ENCODE results near the gene OSBPL2. TPM values are rescaled to one million over a fixed set of nuclear protein-coding genes. Genes with fewer than 3 reads are reported as not detected.

Gene OSBPL2
- total RNA-seq, 4 donors from 2014 or later: 36.6 to 57.3 (median 46.7) TPM

DNA sequence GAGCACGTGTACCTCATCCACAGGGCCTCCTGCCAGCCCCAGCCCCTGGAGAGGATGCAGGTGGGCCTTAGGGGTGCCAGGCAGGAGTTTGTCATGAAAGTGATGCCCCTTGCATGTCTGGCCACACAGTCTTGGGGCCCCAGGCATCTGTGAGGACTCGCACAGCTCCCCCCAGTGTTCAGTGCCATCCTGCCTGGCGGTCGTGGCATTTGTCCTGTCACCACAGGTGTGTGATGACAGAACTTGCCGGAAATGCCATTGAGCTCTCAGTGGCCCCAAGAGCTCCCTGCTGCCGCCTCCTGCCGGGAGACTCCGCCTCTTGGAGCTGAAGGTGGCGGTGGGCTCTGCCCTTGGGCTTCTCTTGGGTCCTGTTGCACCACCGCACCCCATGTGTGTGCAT is 33.9 kb downstream of the OSBPL2 start:
- Histone ChIP-seq H3K9me3 (no peaks in the 10 kb centered on the region), H3K4me1 (no peaks in the 10 kb centered on the region), H3K27ac (no peak overlapping the region), H3K4me3 (no peak overlapping the region), H3K27me3 (no peaks in the 10 kb centered on the region), H3K36me3 (peaks cover 0 to 89% of the 10 kb centered on the region in 2 donors)
- 100% methylated on average over 1 of the region's 10 CpGs; no CpG with 5 or more reads in 1 of the 2 donors for WGBS, 2 donors (ENCODE audit: low coverage in 1 of 2)
- no peak for ATAC-seq
- TF ChIP-seq POLR2A (IDR thresholded peaks at IDR 0.05) (no peak), EP300 (IDR thresholded peaks at IDR 0.05) (no peak), POLR2AphosphoS5 (IDR thresholded peaks at IDR 0.05) (no peak)

DNA sequence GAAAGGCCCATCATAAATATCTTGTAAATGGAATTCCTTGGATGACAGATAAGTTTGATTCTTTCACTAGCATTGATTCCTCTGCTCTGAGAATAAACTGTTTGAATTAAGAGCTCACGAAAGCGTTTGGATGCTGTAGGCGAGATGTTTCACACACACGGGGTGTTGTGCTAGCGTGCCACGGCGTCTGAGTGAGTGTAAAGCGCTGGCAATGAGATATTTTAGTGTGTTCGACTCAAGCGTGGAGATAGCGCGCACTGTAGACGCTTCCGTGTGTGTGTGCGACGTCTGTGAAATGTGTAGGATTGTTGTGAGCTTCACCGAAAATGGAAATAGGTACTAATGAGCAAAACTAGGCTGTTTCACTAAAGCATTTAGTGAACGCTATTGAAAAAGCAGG is 35.1 kb downstream of the OSBPL2 start:
- Histone ChIP-seq H3K36me3 (peaks cover 0 to 82% of the 10 kb centered on the region in 2 donors), H3K4me3 (no peak overlapping the region), H3K9me3 (no peaks in the 10 kb centered on the region), H3K27me3 (no peaks in the 10 kb centered on the region), H3K4me1 (no peaks in the 10 kb centered on the region), H3K27ac (no peak overlapping the region)
- TF ChIP-seq EP300 (IDR thresholded peaks at IDR 0.05) (no peak), POLR2A (IDR thresholded peaks at IDR 0.05) (no peak), POLR2AphosphoS5 (IDR thresholded peaks at IDR 0.05) (no peak)
- TF ChIP-seq, protein P1, sequence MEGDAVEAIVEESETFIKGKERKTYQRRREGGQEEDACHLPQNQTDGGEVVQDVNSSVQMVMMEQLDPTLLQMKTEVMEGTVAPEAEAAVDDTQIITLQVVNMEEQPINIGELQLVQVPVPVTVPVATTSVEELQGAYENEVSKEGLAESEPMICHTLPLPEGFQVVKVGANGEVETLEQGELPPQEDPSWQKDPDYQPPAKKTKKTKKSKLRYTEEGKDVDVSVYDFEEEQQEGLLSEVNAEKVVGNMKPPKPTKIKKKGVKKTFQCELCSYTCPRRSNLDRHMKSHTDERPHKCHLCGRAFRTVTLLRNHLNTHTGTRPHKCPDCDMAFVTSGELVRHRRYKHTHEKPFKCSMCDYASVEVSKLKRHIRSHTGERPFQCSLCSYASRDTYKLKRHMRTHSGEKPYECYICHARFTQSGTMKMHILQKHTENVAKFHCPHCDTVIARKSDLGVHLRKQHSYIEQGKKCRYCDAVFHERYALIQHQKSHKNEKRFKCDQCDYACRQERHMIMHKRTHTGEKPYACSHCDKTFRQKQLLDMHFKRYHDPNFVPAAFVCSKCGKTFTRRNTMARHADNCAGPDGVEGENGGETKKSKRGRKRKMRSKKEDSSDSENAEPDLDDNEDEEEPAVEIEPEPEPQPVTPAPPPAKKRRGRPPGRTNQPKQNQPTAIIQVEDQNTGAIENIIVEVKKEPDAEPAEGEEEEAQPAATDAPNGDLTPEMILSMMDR (IDR thresholded peaks at IDR 0.05): no peak
- no peak for ATAC-seq
- 87 to 91% methylated on average over 15 to 17 of the region's 18 CpGs for WGBS, 2 donors (ENCODE audit: low coverage in 1 of 2)

DNA sequence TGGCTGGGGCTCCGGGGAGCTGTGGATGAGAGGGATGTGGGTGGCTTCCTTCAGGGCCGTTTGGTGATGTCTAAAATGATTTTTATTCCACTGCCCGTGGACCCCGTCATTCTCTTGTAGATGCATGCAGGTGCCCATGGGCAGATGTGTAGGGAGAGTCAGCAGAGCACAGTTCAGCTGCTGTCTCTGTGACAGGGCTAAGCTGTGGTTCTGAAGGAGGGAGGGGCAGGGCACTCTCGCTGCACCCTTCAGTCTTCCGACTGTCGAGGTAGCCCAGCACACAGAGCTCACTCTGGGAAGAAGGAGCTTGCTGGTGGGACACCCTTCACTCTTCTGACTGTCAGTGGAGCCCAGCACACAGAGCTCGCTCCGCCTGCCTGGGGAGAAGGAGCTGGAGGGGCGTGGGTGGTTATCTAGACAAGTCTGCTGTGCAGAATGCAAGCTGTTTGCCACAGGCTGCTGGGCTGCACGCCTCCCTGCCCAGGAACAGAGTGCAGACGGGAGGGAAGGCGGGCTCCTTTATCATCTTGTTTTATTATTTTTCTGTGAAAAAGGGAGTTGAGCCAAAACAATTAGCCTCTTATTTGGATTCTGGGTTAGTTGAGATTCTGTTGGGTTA is 36.1 kb downstream of the OSBPL2 start:
- no peak for ATAC-seq
- Histone ChIP-seq H3K9me3 (no peaks in the 10 kb centered on the region), H3K36me3 (peaks cover 0 to 80% of the 10 kb centered on the region in 2 donors), H3K4me3 (no peak overlapping the region), H3K27ac (no peak overlapping the region), H3K4me1 (no peaks in the 10 kb centered on the region), H3K27me3 (no peaks in the 10 kb centered on the region)
- TF ChIP-seq POLR2A (IDR thresholded peaks at IDR 0.05): no peak
- WGBS, 2 donors (ENCODE audit: low coverage in 1 of 2): 85 to 94% methylated on average over 3 to 8 of the region's 13 CpGs

DNA sequence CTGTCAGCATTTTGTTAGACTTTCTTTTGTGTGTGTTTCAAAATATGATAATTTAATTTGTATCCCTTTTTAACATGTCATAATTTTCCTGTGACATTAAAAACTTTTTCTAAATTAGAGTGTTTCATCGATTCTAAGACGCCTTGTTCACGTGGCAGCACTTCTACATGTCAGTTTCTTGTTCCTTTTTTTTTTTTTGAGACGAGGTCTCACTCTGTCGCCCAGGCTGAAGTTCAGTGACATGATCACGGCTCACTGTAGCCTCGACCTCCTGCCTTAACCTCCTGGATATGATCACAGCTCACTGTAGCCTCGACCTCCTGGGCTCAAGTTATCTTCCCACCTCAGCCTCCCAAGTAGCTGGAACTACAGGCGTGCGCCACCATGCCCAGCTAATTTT is 36.9 kb downstream of the OSBPL2 start:
- peaks cover 0 to 80% of the 10 kb centered on the region in 2 donors for H3K36me3 ChIP-seq

DNA sequence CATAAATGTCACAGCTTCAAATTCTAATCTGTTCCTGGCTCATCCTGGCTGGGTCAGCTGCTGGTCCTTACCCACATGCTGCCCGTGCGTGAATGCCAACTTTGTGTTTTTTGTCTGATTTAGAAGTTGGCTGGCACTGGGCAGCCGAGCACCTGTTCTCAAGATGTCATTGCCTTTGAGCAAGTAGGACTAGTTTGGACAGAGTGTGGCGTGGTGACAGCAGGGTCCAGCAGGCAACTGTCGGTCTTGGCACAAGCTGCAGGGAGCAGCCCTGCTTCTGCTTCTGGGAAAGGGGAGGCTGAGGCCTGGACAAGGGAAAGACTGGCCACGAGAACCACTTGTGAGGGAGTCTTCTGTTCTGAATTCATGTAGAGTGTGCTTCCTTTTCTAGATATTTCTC is 38.1 kb downstream of the OSBPL2 start:
- no peak for ATAC-seq
- H3K27me3 ChIP-seq: no peaks in the 10 kb centered on the region
- H3K4me3 ChIP-seq: no peak overlapping the region
- H3K4me1 ChIP-seq: no peaks in the 10 kb centered on the region
- TF ChIP-seq, protein P1 (IDR thresholded peaks at IDR 0.05): no peak
- TF ChIP-seq EP300 (IDR thresholded peaks at IDR 0.05) (no peak), POLR2AphosphoS5 (IDR thresholded peaks at IDR 0.05) (no peak), POLR2A (IDR thresholded peaks at IDR 0.05) (no peak)
- 78 to 79% methylated on average over 3 to 6 of the region's 6 CpGs for WGBS, 2 donors (ENCODE audit: low coverage in 1 of 2)
- peaks cover 0 to 86% of the 10 kb centered on the region in 2 donors for H3K36me3 ChIP-seq
- no peaks in the 10 kb centered on the region for H3K9me3 ChIP-seq
- H3K27ac ChIP-seq: no peak overlapping the region

More for the DNA sequence above, 36.9 kb downstream of the OSBPL2 start:
- no peak for ATAC-seq
- H3K9me3 ChIP-seq: no peaks in the 10 kb centered on the region
- H3K4me1 ChIP-seq: no peaks in the 10 kb centered on the region
- H3K4me3 ChIP-seq: no peak overlapping the region
- TF ChIP-seq EP300 (IDR thresholded peaks at IDR 0.05): no peak
- no peak for TF ChIP-seq POLR2AphosphoS5 (IDR thresholded peaks at IDR 0.05)
- TF ChIP-seq, protein P1 (IDR thresholded peaks at IDR 0.05): no peak
- TF ChIP-seq POLR2A (IDR thresholded peaks at IDR 0.05): no peak
- WGBS, 2 donors (ENCODE audit: low coverage in 1 of 2): 79 to 80% methylated on average over 7 to 10 of the region's 10 CpGs
- H3K27me3 ChIP-seq: no peaks in the 10 kb centered on the region
- H3K27ac ChIP-seq: no peak overlapping the region

DNA sequence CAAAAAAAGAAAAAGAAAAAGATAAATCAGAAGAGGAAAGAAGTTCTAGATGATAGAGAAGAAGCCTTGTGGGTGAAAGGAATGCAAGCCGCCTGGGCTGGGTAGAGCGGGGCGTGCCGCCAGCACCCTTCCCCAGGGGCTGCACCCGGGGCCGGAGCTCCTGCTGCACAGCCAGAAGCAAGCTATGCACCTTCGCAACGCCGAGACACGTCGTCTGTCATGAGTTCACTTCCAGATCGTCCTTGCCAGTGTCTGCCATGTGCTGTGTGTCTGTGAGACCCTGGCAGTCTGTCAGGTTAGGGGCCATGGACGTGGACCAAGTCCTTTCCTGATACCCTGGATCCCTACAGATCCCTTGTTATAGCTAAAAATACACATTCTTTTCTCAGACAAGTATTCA is 38.9 kb downstream of the OSBPL2 start:
- ATAC-seq: no peak
- Histone ChIP-seq H3K36me3 (peaks cover 0 to 86% of the 10 kb centered on the region in 2 donors), H3K9me3 (no peaks in the 10 kb centered on the region), H3K4me1 (no peaks in the 10 kb centered on the region), H3K27me3 (no peaks in the 10 kb centered on the region), H3K4me3 (no peak overlapping the region), H3K27ac (no peak overlapping the region)
- TF ChIP-seq POLR2AphosphoS5 (IDR thresholded peaks at IDR 0.05) (no peak), EP300 (IDR thresholded peaks at IDR 0.05) (no peak), POLR2A (IDR thresholded peaks at IDR 0.05) (no peak)
- TF ChIP-seq, protein P1 (IDR thresholded peaks at IDR 0.05): no peak
- 64 to 70% methylated on average over 6 to 10 of the region's 13 CpGs for WGBS, 2 donors (ENCODE audit: low coverage in 1 of 2)
